Measurements from ENCODE around the gene PPP1R10.

Gene PPP1R10

DNA sequence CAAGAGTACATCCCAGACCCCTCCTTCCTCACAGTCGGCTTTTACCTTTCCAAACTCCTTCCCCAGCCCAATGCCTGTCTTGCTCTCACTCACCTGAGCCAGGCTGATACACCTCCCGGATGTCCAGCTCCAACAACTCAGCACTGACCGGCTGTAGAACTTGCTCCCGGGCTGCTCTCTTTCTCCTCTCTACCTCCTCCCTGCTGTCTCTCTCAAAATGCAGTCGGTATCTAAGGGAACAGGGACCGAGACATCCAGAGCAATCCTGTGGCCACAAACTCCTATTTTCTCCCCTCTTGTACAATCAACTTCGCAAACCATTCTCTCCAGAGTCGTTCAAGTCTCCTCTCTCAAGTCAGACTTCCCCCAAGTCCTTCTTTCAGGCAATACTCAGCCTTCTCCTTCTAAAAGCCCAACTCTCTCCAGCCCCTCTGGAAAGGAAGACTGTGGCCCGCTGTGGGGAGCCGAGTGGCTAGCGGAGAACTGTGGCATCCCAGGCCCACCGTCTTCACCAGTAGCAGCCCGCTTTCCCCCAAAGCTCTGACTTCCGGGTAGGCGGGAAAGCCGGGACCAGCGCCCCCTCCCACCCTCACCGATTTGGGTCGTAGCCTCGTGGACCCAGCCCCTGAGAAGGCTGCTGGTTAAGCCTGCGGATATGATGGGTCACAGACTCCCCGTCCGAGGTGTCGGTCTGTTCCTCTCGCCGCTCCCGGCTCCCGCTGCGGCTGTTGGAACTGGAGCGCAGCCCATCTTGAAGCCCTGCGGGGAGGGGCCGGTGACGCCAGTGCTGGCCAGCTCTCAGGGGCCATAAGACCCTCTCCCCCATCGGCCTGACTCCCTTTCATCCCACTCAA lies 61.9 kb downstream of the PPP1R10 start:
- no peak for DNase-seq

DNA sequence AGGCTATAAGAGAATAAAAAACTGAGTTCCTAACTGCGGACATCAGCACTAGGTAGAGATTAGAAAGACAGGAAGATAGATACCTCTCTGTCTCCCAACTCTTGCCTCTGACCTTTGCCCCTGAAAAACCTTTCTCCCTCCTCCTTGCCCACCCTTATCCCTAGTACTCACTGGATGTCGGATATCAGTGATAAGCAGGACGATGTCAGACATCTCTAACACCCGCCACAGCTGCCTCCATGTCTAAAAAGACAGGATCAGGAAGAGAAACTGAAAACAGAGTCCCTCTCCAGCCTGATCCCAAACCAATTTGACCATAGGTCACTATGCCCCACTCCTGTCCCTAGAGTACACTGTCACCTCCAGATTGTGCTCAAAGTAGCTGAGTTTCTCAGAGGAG lies 62.6 kb downstream of the PPP1R10 start:
- no peak for DNase-seq
